ENCODE data around the gene FBXO8. TPM values are rescaled to one million over a fixed set of nuclear protein-coding genes. Genes with fewer than 3 reads are reported as not detected.

FBXO8 gene
- total RNA-seq, 1 donor = 32.2 TPM

GRCh38 chr4:174284487-174284886 is 1.0 kb upstream of the FBXO8 start:
- Histone ChIP-seq H3K4me1 (ENCODE audit: insufficient read depth, low read length) (peaks cover 15% of the 10 kb centered on the region), H4K20me1 (ENCODE audit: insufficient read depth, low read length) (no peaks in the 10 kb centered on the region), H3K4me3 (ENCODE audit: insufficient read depth, low read length) (peak overlapping the region; percentile 88), H3K9me3 (ENCODE audit: low read depth, low read length) (no peaks in the 10 kb centered on the region), H3K27me3 (ENCODE audit: insufficient read depth, low read length) (no peaks in the 10 kb centered on the region), H3K36me3 (ENCODE audit: insufficient read depth, low read length) (no peaks in the 10 kb centered on the region), H3K4me2 (ENCODE audit: insufficient read depth, low read length) (peak overlapping the region; percentile 85), H3K27ac (ENCODE audit: low read depth, low read length) (peak overlapping the region; percentile 99), H2AFZ (ENCODE audit: low read length) (peak overlapping the region; percentile 99), H3K79me2 (ENCODE audit: insufficient read depth, low read length) (peaks cover 64% of the 10 kb centered on the region)
- TF ChIP-seq CTCF (IDR thresholded peaks at IDR 0.05; ENCODE audit: extremely low read depth, low read depth, low read length) = no peak
- DNase-seq (ENCODE audit: insufficient read length, low spot score, missing footprints) = no peak

GRCh38 chr4:174282836-174283506 is 496 bp downstream of the FBXO8 start:
- no peaks in the 10 kb centered on the region for H3K36me3 ChIP-seq (ENCODE audit: insufficient read depth, low read length)
- H2AFZ ChIP-seq (ENCODE audit: low read length) = peak overlapping the region; percentile 99
- no peaks in the 10 kb centered on the region for H3K27me3 ChIP-seq (ENCODE audit: insufficient read depth, low read length)
- peaks cover 71% of the 10 kb centered on the region for H3K79me2 ChIP-seq (ENCODE audit: insufficient read depth, low read length)
- H4K20me1 ChIP-seq (ENCODE audit: insufficient read depth, low read length) = no peaks in the 10 kb centered on the region
- H3K4me2 ChIP-seq (ENCODE audit: insufficient read depth, low read length) = peak overlapping the region; percentile 85
- H3K27ac ChIP-seq (ENCODE audit: low read depth, low read length) = peak overlapping the region; percentile 99
- peak overlapping the region; percentile 88 for H3K4me3 ChIP-seq (ENCODE audit: insufficient read depth, low read length)
- H3K9me3 ChIP-seq (ENCODE audit: low read depth, low read length) = no peaks in the 10 kb centered on the region
- peak; percentile 87 for DNase-seq (ENCODE audit: insufficient read length, low spot score, missing footprints)
- no peak for TF ChIP-seq CTCF (IDR thresholded peaks at IDR 0.05; ENCODE audit: extremely low read depth, low read depth, low read length)
- H3K4me1 ChIP-seq (ENCODE audit: insufficient read depth, low read length) = peaks cover 15% of the 10 kb centered on the region

GRCh38 chr4:174281901-174282300 is 1.6 kb downstream of the FBXO8 start:
- no peaks in the 10 kb centered on the region for H4K20me1 ChIP-seq (ENCODE audit: insufficient read depth, low read length)
- peaks cover 67% of the 10 kb centered on the region for H3K79me2 ChIP-seq (ENCODE audit: insufficient read depth, low read length)
- peaks cover 15% of the 10 kb centered on the region for H3K4me1 ChIP-seq (ENCODE audit: insufficient read depth, low read length)
- H2AFZ ChIP-seq (ENCODE audit: low read length) = no peak overlapping the region
- no peak for DNase-seq (ENCODE audit: insufficient read length, low spot score, missing footprints)
- peak overlapping the region; percentile 85 for H3K4me2 ChIP-seq (ENCODE audit: insufficient read depth, low read length)
- no peaks in the 10 kb centered on the region for H3K27me3 ChIP-seq (ENCODE audit: insufficient read depth, low read length)
- TF ChIP-seq CTCF (IDR thresholded peaks at IDR 0.05; ENCODE audit: extremely low read depth, low read depth, low read length) = no peak
- H3K27ac ChIP-seq (ENCODE audit: low read depth, low read length) = peak overlapping the region; percentile 99
- no peaks in the 10 kb centered on the region for H3K9me3 ChIP-seq (ENCODE audit: low read depth, low read length)
- no peaks in the 10 kb centered on the region for H3K36me3 ChIP-seq (ENCODE audit: insufficient read depth, low read length)
- H3K4me3 ChIP-seq (ENCODE audit: insufficient read depth, low read length) = peak overlapping the region; percentile 88

GRCh38 chr4:174281182-174281737 is 2.2 kb downstream of the FBXO8 start:
- Histone ChIP-seq H3K36me3 (ENCODE audit: insufficient read depth, low read length) (no peaks in the 10 kb centered on the region), H3K4me2 (ENCODE audit: insufficient read depth, low read length) (peak overlapping the region; percentile 85), H4K20me1 (ENCODE audit: insufficient read depth, low read length) (no peaks in the 10 kb centered on the region), H3K9me3 (ENCODE audit: low read depth, low read length) (no peaks in the 10 kb centered on the region), H3K4me1 (ENCODE audit: insufficient read depth, low read length) (peaks cover 15% of the 10 kb centered on the region), H3K79me2 (ENCODE audit: insufficient read depth, low read length) (peaks cover 64% of the 10 kb centered on the region), H2AFZ (ENCODE audit: low read length) (no peak overlapping the region), H3K27ac (ENCODE audit: low read depth, low read length) (no peak overlapping the region), H3K4me3 (ENCODE audit: insufficient read depth, low read length) (no peak overlapping the region), H3K27me3 (ENCODE audit: insufficient read depth, low read length) (no peaks in the 10 kb centered on the region)
- DNase-seq (ENCODE audit: insufficient read length, low spot score, missing footprints) = no peak
- TF ChIP-seq CTCF (IDR thresholded peaks at IDR 0.05; ENCODE audit: extremely low read depth, low read depth, low read length) = no peak
